OCI-LY7 (cell line): ENCODE measurements around the gene SLCO2B1. TPM values are rescaled to one million over a fixed set of nuclear protein-coding genes. Genes with fewer than 3 reads are reported as not detected.

Source experiments
- BruUV-seq: library from RNA; stranded (reverse); fragments of 400-500 nt; replicated peaks from 2 replicates; lab custom pipeline; 2021; lab: Mats Ljungman, UMichigan
- CTCF ChIA-PET: fragments of 300-600 bp; sonication (Branson Sonifier 250); formaldehyde crosslinking; loops from one replicate; lab custom pipeline; 2022; ENCODE audit warnings: antibody characterized with exemption; ENCODE audit not compliant: unreplicated experiment; lab: Charles Lee
- POLR2A ChIA-PET: fragments of 300-600 bp; sonication (Branson Sonifier 250); formaldehyde crosslinking; loops from one replicate; lab custom pipeline; 2022; ENCODE audit warnings: antibody characterized with exemption; lab: Charles Lee
- DNase-seq: peaks from one replicate; pipeline ENCODE4 v3.0.0-alpha.2; 2015; ENCODE audit warnings: low spot score
- H2AFZ ChIP-seq: fragments of 200-600 bp; sonication (generic), shearing (Covaris generic); 2 replicates; pipeline ENCODE4 v1.6.1; 2014; ENCODE audit warnings: mild to moderate bottlenecking, antibody characterized with exemption, low read length, moderate library complexity
- H3K27ac ChIP-seq: fragments of 200-600 bp; sonication (generic); 2 replicates; pipeline ENCODE4 v1.5.1; 2014; ENCODE audit warnings: mixed run types, low read depth, mild to moderate bottlenecking, moderate library complexity, low read length, inconsistent platforms; ENCODE audit not compliant: poor library complexity, severe bottlenecking
- H3K36me3 ChIP-seq: fragments of 200-600 bp; sonication (generic); 2 replicates; pipeline ENCODE4 v1.6.1; 2014; ENCODE audit warnings: mild to moderate bottlenecking, antibody characterized with exemption, low read length, moderate library complexity, mixed read lengths; ENCODE audit not compliant: insufficient read depth
- H3K4me1 ChIP-seq: fragments of 200-600 bp; sonication (generic); 2 replicates; pipeline ENCODE4 v1.5.1; 2014; ENCODE audit warnings: mild to moderate bottlenecking, low read length; ENCODE audit not compliant: insufficient read depth, poor library complexity, severe bottlenecking
- H3K4me2 ChIP-seq: fragments of 200-600 bp; sonication (generic); 2 replicates; pipeline ENCODE4 v1.6.1; 2014; ENCODE audit warnings: mild to moderate bottlenecking, low read length
- H3K4me3 ChIP-seq: fragments of 200-600 bp; sonication (generic); 2 replicates; pipeline ENCODE4 v1.5.1; 2014; ENCODE audit warnings: mild to moderate bottlenecking, low read depth, low read length; ENCODE audit not compliant: poor library complexity, severe bottlenecking
- H3K79me2 ChIP-seq: fragments of 200-600 bp; sonication (generic); 2 replicates; pipeline ENCODE4 v1.6.1; 2016; ENCODE audit warnings: low read depth, mild to moderate bottlenecking, low read length, moderate library complexity, mixed read lengths; ENCODE audit not compliant: insufficient read depth
- H3K9me2 ChIP-seq: fragments of 200-600 bp; sonication (generic); 2 replicates; pipeline ENCODE4 v1.6.1; 2016; ENCODE audit warnings: mild to moderate bottlenecking, low read length, mixed read lengths; ENCODE audit not compliant: insufficient read depth
- H3K9me3 ChIP-seq: fragments of 200-600 bp; sonication (generic); 2 replicates; pipeline ENCODE4 v1.6.1; 2014; ENCODE audit warnings: mild to moderate bottlenecking, mixed run types, low read length, mixed read lengths
- H4K20me1 ChIP-seq: fragments of 200-600 bp; sonication (generic); 2 replicates; pipeline ENCODE4 v1.6.1; 2014; ENCODE audit warnings: mild to moderate bottlenecking, antibody characterized with exemption, low read length, moderate library complexity, mixed read lengths; ENCODE audit not compliant: insufficient read depth
- EZH2phosphoT487 ChIP-seq: fragments of 200-600 bp; sonication (generic); IDR thresholded peaks from 2 replicates; pipeline ENCODE4 v1.6.1; 2018; ENCODE audit warnings: low read depth, borderline replicate concordance, mild to moderate bottlenecking, mixed run types, antibody characterized with exemption, low read length, moderate library complexity, mixed read lengths
- intact Hi-C: fragments of 100-400 bp; cut with micrococcal nuclease; formaldehyde crosslinking; loops from one replicate; pipeline ENCODE4 v1.10.0; 2022; ENCODE audit not compliant: unreplicated experiment
- total RNA-seq, 2 experiments: library from RNA; depleted of rRNA in 1 of 2; stranded (reverse); fragments of >200 nt in 1 of 2; shearing (Covaris generic) in 1 of 2; gene quantifications; 2 replicates each; pipeline ENCODE4 v1.2.3, GENCODE V29; 2014 to 2022
- TF ChIP-seq, protein P1 (sequence below): fragments of 200-600 bp; sonication (generic); conservative IDR thresholded peaks from 2 replicates; pipeline ENCODE4 v1.5.1; 2014; ENCODE audit warnings: mild to moderate bottlenecking, antibody characterized with exemption, low read length, moderate library complexity, mixed read lengths

The SLCO2B1 gene
- total RNA-seq, 2 experiments from 2014 or later, result 0.03 TPM; not detected in 1

GRCh38 chr11:75188671-75189070, 37.8 kb downstream of the SLCO2B1 start:
- Histone ChIP-seq H3K4me3 (no peak overlapping the region), H3K79me2 (no peaks in the 10 kb centered on the region), H2AFZ (no peak overlapping the region), H3K4me2 (no peak overlapping the region), H3K9me3 (no peaks in the 10 kb centered on the region), H4K20me1 (no peaks in the 10 kb centered on the region), H3K27ac (no peak overlapping the region), H3K36me3 (no peaks in the 10 kb centered on the region), H3K4me1 (no peaks in the 10 kb centered on the region), H3K9me2 (no peaks in the 10 kb centered on the region)
- intact Hi-C loops, result no loop called here
- DNase-seq, result no peak
- TF ChIP-seq, protein P1, sequence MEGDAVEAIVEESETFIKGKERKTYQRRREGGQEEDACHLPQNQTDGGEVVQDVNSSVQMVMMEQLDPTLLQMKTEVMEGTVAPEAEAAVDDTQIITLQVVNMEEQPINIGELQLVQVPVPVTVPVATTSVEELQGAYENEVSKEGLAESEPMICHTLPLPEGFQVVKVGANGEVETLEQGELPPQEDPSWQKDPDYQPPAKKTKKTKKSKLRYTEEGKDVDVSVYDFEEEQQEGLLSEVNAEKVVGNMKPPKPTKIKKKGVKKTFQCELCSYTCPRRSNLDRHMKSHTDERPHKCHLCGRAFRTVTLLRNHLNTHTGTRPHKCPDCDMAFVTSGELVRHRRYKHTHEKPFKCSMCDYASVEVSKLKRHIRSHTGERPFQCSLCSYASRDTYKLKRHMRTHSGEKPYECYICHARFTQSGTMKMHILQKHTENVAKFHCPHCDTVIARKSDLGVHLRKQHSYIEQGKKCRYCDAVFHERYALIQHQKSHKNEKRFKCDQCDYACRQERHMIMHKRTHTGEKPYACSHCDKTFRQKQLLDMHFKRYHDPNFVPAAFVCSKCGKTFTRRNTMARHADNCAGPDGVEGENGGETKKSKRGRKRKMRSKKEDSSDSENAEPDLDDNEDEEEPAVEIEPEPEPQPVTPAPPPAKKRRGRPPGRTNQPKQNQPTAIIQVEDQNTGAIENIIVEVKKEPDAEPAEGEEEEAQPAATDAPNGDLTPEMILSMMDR, result no peak
- TF ChIP-seq EZH2phosphoT487, result no peak
- CTCF ChIA-PET, result no interaction called here
- POLR2A ChIA-PET, result no interaction called here
- BruUV-seq, result no TSS peak

DNA sequence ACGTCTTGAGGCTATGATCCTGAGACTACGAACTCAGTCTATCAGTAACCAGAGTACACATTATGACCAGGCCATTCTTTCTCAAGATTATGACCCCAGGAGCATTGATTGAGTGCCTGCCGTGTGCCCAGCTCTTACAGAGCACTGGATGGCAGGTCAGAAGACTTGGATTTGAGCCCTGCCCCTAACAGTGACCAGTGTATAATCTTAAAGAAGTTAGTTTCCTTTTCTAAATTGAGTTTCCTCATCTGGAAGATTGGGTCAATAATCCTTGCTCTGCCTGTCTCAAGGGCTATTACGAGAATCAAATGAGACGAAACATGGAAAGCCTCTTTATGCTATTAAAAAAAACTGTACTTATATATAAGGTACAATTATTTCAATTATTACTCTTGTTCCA, 38.2 kb downstream of the SLCO2B1 start:
- BruUV-seq, result no TSS peak
- no peak for TF ChIP-seq EZH2phosphoT487
- TF ChIP-seq, protein P1, result no peak
- Histone ChIP-seq H3K9me2 (no peaks in the 10 kb centered on the region), H3K4me2 (no peak overlapping the region), H3K4me1 (no peaks in the 10 kb centered on the region), H3K9me3 (no peaks in the 10 kb centered on the region), H3K36me3 (no peaks in the 10 kb centered on the region), H3K27ac (no peak overlapping the region), H3K4me3 (no peak overlapping the region), H4K20me1 (no peaks in the 10 kb centered on the region), H2AFZ (no peak overlapping the region), H3K79me2 (no peaks in the 10 kb centered on the region)
- intact Hi-C loops, result no loop called here
- POLR2A ChIA-PET, result no interaction called here
- no peak for DNase-seq
- CTCF ChIA-PET, result no interaction called here

GRCh38 chr11:75189911-75190310, 39.0 kb downstream of the SLCO2B1 start:
- H3K4me1 ChIP-seq, result no peaks in the 10 kb centered on the region
- H3K4me2 ChIP-seq, result no peak overlapping the region
- no TSS peak for BruUV-seq
- intact Hi-C loops, result no loop called here
- H2AFZ ChIP-seq, result no peak overlapping the region
- TF ChIP-seq, protein P1, result no peak
- no peak for TF ChIP-seq EZH2phosphoT487
- no peak overlapping the region for H3K4me3 ChIP-seq
- ChIA-PET CTCF (no interaction called here), POLR2A (no interaction called here)
- DNase-seq, result no peak
- H3K79me2 ChIP-seq, result no peaks in the 10 kb centered on the region
- H3K36me3 ChIP-seq, result no peaks in the 10 kb centered on the region
- H3K27ac ChIP-seq, result no peak overlapping the region
- no peaks in the 10 kb centered on the region for H3K9me3 ChIP-seq
- H3K9me2 ChIP-seq, result no peaks in the 10 kb centered on the region
- H4K20me1 ChIP-seq, result no peaks in the 10 kb centered on the region
